ENCODE measurements around the gene DOCK3. TPM values are rescaled to one million over a fixed set of nuclear protein-coding genes. Genes with fewer than 3 reads are reported as not detected.
"Not testable (repeated sequence)": the region's sequence is repeated elsewhere in the genome, so short reads cannot be mapped to it uniquely, and the experiment has no call there.

The DOCK3 gene
- total RNA-seq, 1 donor from 2014 or later: under 0.01 TPM

DNA sequence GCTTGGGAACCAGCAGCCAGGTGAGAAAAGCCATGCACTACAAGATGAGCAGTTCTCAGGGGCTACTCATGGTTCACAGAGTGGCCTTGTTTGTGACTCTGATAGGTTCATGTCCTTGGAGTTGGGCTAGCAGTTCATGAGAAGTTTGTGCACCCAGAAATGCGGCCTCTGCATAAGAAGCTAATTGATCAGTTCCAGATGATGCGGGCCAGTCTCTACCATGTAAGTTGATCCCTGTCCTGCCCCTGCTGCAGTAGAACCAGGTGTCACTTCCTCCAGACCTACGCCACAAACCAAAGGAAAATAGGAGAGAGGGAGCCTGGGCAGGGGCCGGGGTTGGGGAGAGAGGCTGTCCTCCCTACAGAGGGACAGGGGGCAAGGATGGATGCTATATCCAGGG, 683.1 kb downstream of the DOCK3 start:
- H3K36me3 ChIP-seq (ENCODE audit: control insufficient read depth, insufficient read depth, low read length): no peaks in the 10 kb centered on the region
- H3K27me3 ChIP-seq (ENCODE audit: control insufficient read depth, insufficient read depth, low read length): no peaks in the 10 kb centered on the region
- FAIRE-seq: no peak
- no peak for DNase-seq (ENCODE audit: low read depth)
- H3K4me3 ChIP-seq (ENCODE audit: low read depth, low read length): no peak overlapping the region
- TF ChIP-seq, protein P1, sequence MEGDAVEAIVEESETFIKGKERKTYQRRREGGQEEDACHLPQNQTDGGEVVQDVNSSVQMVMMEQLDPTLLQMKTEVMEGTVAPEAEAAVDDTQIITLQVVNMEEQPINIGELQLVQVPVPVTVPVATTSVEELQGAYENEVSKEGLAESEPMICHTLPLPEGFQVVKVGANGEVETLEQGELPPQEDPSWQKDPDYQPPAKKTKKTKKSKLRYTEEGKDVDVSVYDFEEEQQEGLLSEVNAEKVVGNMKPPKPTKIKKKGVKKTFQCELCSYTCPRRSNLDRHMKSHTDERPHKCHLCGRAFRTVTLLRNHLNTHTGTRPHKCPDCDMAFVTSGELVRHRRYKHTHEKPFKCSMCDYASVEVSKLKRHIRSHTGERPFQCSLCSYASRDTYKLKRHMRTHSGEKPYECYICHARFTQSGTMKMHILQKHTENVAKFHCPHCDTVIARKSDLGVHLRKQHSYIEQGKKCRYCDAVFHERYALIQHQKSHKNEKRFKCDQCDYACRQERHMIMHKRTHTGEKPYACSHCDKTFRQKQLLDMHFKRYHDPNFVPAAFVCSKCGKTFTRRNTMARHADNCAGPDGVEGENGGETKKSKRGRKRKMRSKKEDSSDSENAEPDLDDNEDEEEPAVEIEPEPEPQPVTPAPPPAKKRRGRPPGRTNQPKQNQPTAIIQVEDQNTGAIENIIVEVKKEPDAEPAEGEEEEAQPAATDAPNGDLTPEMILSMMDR (IDR thresholded peaks at IDR 0.05; ENCODE audit: insufficient read depth, low read length, severe bottlenecking): no peak

GRCh38 chr3:51358981-51359380, 684.3 kb downstream of the DOCK3 start:
- H3K36me3 ChIP-seq (ENCODE audit: control insufficient read depth, insufficient read depth, low read length): no peaks in the 10 kb centered on the region
- no peaks in the 10 kb centered on the region for H3K27me3 ChIP-seq (ENCODE audit: control insufficient read depth, insufficient read depth, low read length)
- DNase-seq (ENCODE audit: low read depth) (no peak), FAIRE-seq (peak; percentile 13)
- no peak overlapping the region for H3K4me3 ChIP-seq (ENCODE audit: low read depth, low read length)
- TF ChIP-seq, protein P1 (IDR thresholded peaks at IDR 0.05; ENCODE audit: insufficient read depth, low read length, severe bottlenecking): no peak

GRCh38 chr3:51360806-51361205, 686.1 kb downstream of the DOCK3 start:
- no peaks in the 10 kb centered on the region for H3K27me3 ChIP-seq (ENCODE audit: control insufficient read depth, insufficient read depth, low read length)
- DNase-seq (ENCODE audit: low read depth) (no peak), FAIRE-seq (peak; percentile 28)
- H3K36me3 ChIP-seq (ENCODE audit: control insufficient read depth, insufficient read depth, low read length): no peaks in the 10 kb centered on the region
- TF ChIP-seq, protein P1 (IDR thresholded peaks at IDR 0.05; ENCODE audit: insufficient read depth, low read length, severe bottlenecking): no peak
- H3K4me3 ChIP-seq (ENCODE audit: low read depth, low read length): no peak overlapping the region

- DNase-seq (ENCODE audit: low read depth) (no peak), FAIRE-seq (peak; percentile 36)
- Histone ChIP-seq H3K4me3 (ENCODE audit: low read depth, low read length) (no peak overlapping the region), H3K27me3 (ENCODE audit: control insufficient read depth, insufficient read depth, low read length) (no peaks in the 10 kb centered on the region), H3K36me3 (ENCODE audit: control insufficient read depth, insufficient read depth, low read length) (no peaks in the 10 kb centered on the region)
- TF ChIP-seq, protein P1 (IDR thresholded peaks at IDR 0.05; ENCODE audit: insufficient read depth, low read length, severe bottlenecking): no peak
Measured at GRCh38 chr3:51361746-51362145, 687.0 kb downstream of the DOCK3 start.

GRCh38 chr3:51362476-51362875, 687.7 kb downstream of the DOCK3 start:
- no peaks in the 10 kb centered on the region for H3K36me3 ChIP-seq (ENCODE audit: control insufficient read depth, insufficient read depth, low read length)
- no peak overlapping the region for H3K4me3 ChIP-seq (ENCODE audit: low read depth, low read length)
- H3K27me3 ChIP-seq (ENCODE audit: control insufficient read depth, insufficient read depth, low read length): no peaks in the 10 kb centered on the region
- FAIRE-seq: no peak
- no peak for DNase-seq (ENCODE audit: low read depth)
- TF ChIP-seq, protein P1 (IDR thresholded peaks at IDR 0.05; ENCODE audit: insufficient read depth, low read length, severe bottlenecking): no peak

DNA sequence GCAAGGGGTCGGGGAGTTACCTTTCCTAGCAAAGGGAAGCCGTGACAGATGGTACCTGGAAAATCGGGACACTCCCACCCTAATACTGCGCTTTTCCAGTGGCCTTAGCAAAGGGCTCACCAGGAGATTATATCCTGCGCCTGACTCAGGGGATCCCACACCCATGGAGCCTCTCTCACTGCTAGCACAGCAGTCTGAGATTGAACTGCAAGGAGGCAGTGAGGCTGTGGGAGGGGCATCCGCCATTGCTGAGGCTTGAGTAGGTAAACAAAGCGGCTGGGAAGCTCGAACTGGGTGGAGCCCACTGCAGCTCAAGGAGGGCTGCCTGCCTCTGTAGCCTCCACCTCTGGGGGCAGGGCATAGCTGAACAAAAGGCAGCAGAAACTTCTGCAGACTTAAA, 693.5 kb downstream of the DOCK3 start:
- H3K36me3 ChIP-seq (ENCODE audit: control insufficient read depth, insufficient read depth, low read length); FAIRE-seq; DNase-seq (ENCODE audit: low read depth): not testable (repeated sequence)

More for the DNA sequence above, 693.5 kb downstream of the DOCK3 start:
- H3K4me3 ChIP-seq (ENCODE audit: low read depth, low read length); H3K27me3 ChIP-seq (ENCODE audit: control insufficient read depth, insufficient read depth, low read length): not testable (repeated sequence)

Measured in bronchial epithelial cell (primary cell).